Coronary artery (tissue), 2 donors: ENCODE data around the gene AZU1.

ENCODE experiments used
- DNase-seq: peaks from one replicate; pipeline ENCODE4 v3.0.0-alpha.2; 2017; ENCODE audit warnings: low spot score
- H3K27ac ChIP-seq, 2 donors: fragments of 200-600 bp; sonication (generic); one replicate each; pipeline ENCODE4 v1.5.1; 2016 to 2019
- H3K4me3 ChIP-seq: fragments of 200-600 bp; sonication (generic); 2 replicates; pipeline ENCODE4 v1.5.1; 2016; ENCODE audit warnings: mild to moderate bottlenecking, moderate library complexity
- CTCF ChIP-seq: fragments of 200-600 bp; sonication (generic); IDR thresholded peaks from one replicate; pipeline ENCODE4 v1.5.1; 2019; ENCODE audit warnings: antibody characterized with exemption

The AZU1 gene

GRCh38 chr19:807627-808422 lies 19.8 kb upstream of the AZU1 start:
- DNase-seq: no peak
- no peak overlapping the region for H3K4me3 ChIP-seq
- no peak for TF ChIP-seq CTCF
- H3K27ac ChIP-seq: no peak overlapping the region

GRCh38 chr19:808423-808775 lies 19.2 kb upstream of the AZU1 start:
- H3K4me3 ChIP-seq: no peak overlapping the region
- no peak overlapping the region for H3K27ac ChIP-seq
- no peak for TF ChIP-seq CTCF
- DNase-seq: no peak

GRCh38 chr19:810077-810855 lies 17.4 kb upstream of the AZU1 start:
- no peak overlapping the region for H3K4me3 ChIP-seq
- no peak overlapping the region for H3K27ac ChIP-seq
- DNase-seq: no peak
- TF ChIP-seq CTCF: no peak

- DNase-seq: no peak
- TF ChIP-seq CTCF: no peak
- Histone ChIP-seq H3K4me3 (no peak overlapping the region), H3K27ac (no peak overlapping the region)
These were observed 16.7 kb upstream of the AZU1 start for GRCh38 chr19:810883-811489.

- TF ChIP-seq CTCF: no peak
- DNase-seq: no peak
- no peak overlapping the region for H3K4me3 ChIP-seq
- no peak overlapping the region for H3K27ac ChIP-seq
These were observed 16.1 kb upstream of the AZU1 start for GRCh38 chr19:811506-812048.

GRCh38 chr19:812049-812746 lies 15.4 kb upstream of the AZU1 start:
- no peak for DNase-seq
- Histone ChIP-seq H3K27ac (no peak overlapping the region), H3K4me3 (no peak overlapping the region)
- TF ChIP-seq CTCF: no peak
